Activated T-cell treated with anti-CD3 and anti-CD28 coated beads for 1 hour (primary cell): ENCODE data around the gene C1orf159.
"Not testable (repeated sequence)": the region's sequence is repeated elsewhere in the genome, so short reads cannot be mapped to it uniquely, and the experiment has no call there.

Experiments
- DNase-seq: peaks from one replicate; pipeline ENCODE4 v3.0.0-alpha.2; 2020; ENCODE audit warnings: low read depth

Gene C1orf159

GRCh38 chr1:1118011-1118875 is 2.4 kb upstream of the C1orf159 start:
- DNase-seq = no peak

- DNase-seq = no peak
Observed at GRCh38 chr1:1117469-1117831, 1.6 kb upstream of the C1orf159 start.

- peak; percentile 28 for DNase-seq
Observed at GRCh38 chr1:1116701-1117468, 996 bp upstream of the C1orf159 start.

GRCh38 chr1:1115136-1115785 is 628 bp downstream of the C1orf159 start:
- DNase-seq = no peak

GRCh38 chr1:1114431-1114830 is 1.5 kb downstream of the C1orf159 start:
- DNase-seq = no peak

GRCh38 chr1:1112237-1112985 is 3.5 kb downstream of the C1orf159 start:
- no peak for DNase-seq

- no peak for DNase-seq
Observed at GRCh38 chr1:1111516-1112236, 4.2 kb downstream of the C1orf159 start.

GRCh38 chr1:1110561-1110971 is 5.3 kb downstream of the C1orf159 start:
- no peak for DNase-seq

- no peak for DNase-seq
Observed at GRCh38 chr1:1109743-1110142, 6.1 kb downstream of the C1orf159 start.

- no peak for DNase-seq
Observed at GRCh38 chr1:1106510-1107221, 9.2 kb downstream of the C1orf159 start.

- not testable (repeated sequence) for DNase-seq
Observed at GRCh38 chr1:1104152-1104551, 11.7 kb downstream of the C1orf159 start.

GRCh38 chr1:1101503-1101902 is 14.4 kb downstream of the C1orf159 start:
- DNase-seq = no peak

GRCh38 chr1:1100296-1100695 is 15.6 kb downstream of the C1orf159 start:
- no peak for DNase-seq

GRCh38 chr1:1099506-1100183 is 16.2 kb downstream of the C1orf159 start:
- DNase-seq = no peak

GRCh38 chr1:1098681-1099421 is 17.0 kb downstream of the C1orf159 start:
- no peak for DNase-seq

- DNase-seq = not testable (repeated sequence)
Observed at GRCh38 chr1:1096136-1096535, 19.8 kb downstream of the C1orf159 start.

- DNase-seq = no peak
Observed at GRCh38 chr1:1094981-1095380, 20.9 kb downstream of the C1orf159 start.

GRCh38 chr1:1093610-1093943 is 22.3 kb downstream of the C1orf159 start:
- no peak for DNase-seq

- no peak for DNase-seq
Observed at GRCh38 chr1:1092894-1093609, 22.8 kb downstream of the C1orf159 start.
